WTC11 (cell line): ENCODE results near the gene NCOA3.

Source experiments
- AFF4 ChIP-seq: sonication (generic); formaldehyde crosslinking; IDR thresholded peaks from 2 replicates; pipeline ENCODE4 v1.8.1; 2023; ENCODE audit warnings: mild to moderate bottlenecking, missing genetic modification reagents, borderline replicate concordance
- ATF2 ChIP-seq: sonication (generic); formaldehyde crosslinking; IDR thresholded peaks from 2 replicates; pipeline ENCODE4 v1.8.1; 2022; ENCODE audit warnings: low read depth, missing genetic modification reagents, borderline replicate concordance
- CBFB ChIP-seq: sonication (generic); formaldehyde crosslinking; IDR thresholded peaks from 2 replicates; pipeline ENCODE4 v1.8.1; 2022; ENCODE audit warnings: mild to moderate bottlenecking, low read depth, missing genetic modification reagents
- CREB1 ChIP-seq: sonication (generic); formaldehyde crosslinking; IDR thresholded peaks from 2 replicates; pipeline ENCODE4 v1.8.0; 2023; ENCODE audit warnings: mild to moderate bottlenecking, missing genetic modification reagents
- ESRRA ChIP-seq: sonication (generic); formaldehyde crosslinking; IDR thresholded peaks from 2 replicates; pipeline ENCODE4 v1.8.1; 2022; ENCODE audit warnings: mild to moderate bottlenecking, missing genetic modification reagents, borderline replicate concordance
- MAX ChIP-seq: sonication (generic); formaldehyde crosslinking; IDR thresholded peaks from 2 replicates; pipeline ENCODE4 v1.8.0; 2022; ENCODE audit warnings: mild to moderate bottlenecking, missing genetic modification reagents
- SP1 ChIP-seq: sonication (generic); formaldehyde crosslinking; conservative IDR thresholded peaks from 2 replicates; pipeline ENCODE4 v1.8.1; 2022; ENCODE audit warnings: missing genetic modification reagents
- ZNF121 ChIP-seq: sonication (generic); formaldehyde crosslinking; IDR thresholded peaks from 2 replicates; pipeline ENCODE4 v1.8.0; 2023; ENCODE audit warnings: missing genetic modification reagents
- TF ChIP-seq, protein P1 (sequence below): fragments of 200-600 bp; IDR thresholded peaks from 2 replicates; pipeline ENCODE4 v1.8.0; 2022; ENCODE audit warnings: antibody characterized with exemption
- TF ChIP-seq, protein P2 (sequence below): sonication (generic); formaldehyde crosslinking; IDR thresholded peaks from 2 replicates; pipeline ENCODE4 v1.8.0; 2023; ENCODE audit warnings: mild to moderate bottlenecking, missing genetic modification reagents

GRCh38 chr20:47704746-47705496 is 203.2 kb downstream of the NCOA3 start:
- TF ChIP-seq SP1 (CRISPR knock-in tag) (no peak), CREB1 (CRISPR knock-in tag) (no peak), CBFB (CRISPR knock-in tag) (no peak), ESRRA (CRISPR knock-in tag) (no peak), MAX (CRISPR knock-in tag) (no peak), ZNF121 (no peak), ATF2 (no peak), AFF4 (CRISPR knock-in tag) (no peak)
- TF ChIP-seq, protein P1, sequence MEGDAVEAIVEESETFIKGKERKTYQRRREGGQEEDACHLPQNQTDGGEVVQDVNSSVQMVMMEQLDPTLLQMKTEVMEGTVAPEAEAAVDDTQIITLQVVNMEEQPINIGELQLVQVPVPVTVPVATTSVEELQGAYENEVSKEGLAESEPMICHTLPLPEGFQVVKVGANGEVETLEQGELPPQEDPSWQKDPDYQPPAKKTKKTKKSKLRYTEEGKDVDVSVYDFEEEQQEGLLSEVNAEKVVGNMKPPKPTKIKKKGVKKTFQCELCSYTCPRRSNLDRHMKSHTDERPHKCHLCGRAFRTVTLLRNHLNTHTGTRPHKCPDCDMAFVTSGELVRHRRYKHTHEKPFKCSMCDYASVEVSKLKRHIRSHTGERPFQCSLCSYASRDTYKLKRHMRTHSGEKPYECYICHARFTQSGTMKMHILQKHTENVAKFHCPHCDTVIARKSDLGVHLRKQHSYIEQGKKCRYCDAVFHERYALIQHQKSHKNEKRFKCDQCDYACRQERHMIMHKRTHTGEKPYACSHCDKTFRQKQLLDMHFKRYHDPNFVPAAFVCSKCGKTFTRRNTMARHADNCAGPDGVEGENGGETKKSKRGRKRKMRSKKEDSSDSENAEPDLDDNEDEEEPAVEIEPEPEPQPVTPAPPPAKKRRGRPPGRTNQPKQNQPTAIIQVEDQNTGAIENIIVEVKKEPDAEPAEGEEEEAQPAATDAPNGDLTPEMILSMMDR, result no peak
- TF ChIP-seq, protein P2, sequence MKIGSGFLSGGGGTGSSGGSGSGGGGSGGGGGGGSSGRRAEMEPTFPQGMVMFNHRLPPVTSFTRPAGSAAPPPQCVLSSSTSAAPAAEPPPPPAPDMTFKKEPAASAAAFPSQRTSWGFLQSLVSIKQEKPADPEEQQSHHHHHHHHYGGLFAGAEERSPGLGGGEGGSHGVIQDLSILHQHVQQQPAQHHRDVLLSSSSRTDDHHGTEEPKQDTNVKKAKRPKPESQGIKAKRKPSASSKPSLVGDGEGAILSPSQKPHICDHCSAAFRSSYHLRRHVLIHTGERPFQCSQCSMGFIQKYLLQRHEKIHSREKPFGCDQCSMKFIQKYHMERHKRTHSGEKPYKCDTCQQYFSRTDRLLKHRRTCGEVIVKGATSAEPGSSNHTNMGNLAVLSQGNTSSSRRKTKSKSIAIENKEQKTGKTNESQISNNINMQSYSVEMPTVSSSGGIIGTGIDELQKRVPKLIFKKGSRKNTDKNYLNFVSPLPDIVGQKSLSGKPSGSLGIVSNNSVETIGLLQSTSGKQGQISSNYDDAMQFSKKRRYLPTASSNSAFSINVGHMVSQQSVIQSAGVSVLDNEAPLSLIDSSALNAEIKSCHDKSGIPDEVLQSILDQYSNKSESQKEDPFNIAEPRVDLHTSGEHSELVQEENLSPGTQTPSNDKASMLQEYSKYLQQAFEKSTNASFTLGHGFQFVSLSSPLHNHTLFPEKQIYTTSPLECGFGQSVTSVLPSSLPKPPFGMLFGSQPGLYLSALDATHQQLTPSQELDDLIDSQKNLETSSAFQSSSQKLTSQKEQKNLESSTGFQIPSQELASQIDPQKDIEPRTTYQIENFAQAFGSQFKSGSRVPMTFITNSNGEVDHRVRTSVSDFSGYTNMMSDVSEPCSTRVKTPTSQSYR (CRISPR knock-in tag), result no peak
